Measurements from ENCODE around the gene SNTG2. TPM values are rescaled to one million over a fixed set of nuclear protein-coding genes. Genes with fewer than 3 reads are reported as not detected.

Gene SNTG2
- total RNA-seq, 4 donors from 2014 or later = 3.3 to 7.4 (median 4.5) TPM

DNA sequence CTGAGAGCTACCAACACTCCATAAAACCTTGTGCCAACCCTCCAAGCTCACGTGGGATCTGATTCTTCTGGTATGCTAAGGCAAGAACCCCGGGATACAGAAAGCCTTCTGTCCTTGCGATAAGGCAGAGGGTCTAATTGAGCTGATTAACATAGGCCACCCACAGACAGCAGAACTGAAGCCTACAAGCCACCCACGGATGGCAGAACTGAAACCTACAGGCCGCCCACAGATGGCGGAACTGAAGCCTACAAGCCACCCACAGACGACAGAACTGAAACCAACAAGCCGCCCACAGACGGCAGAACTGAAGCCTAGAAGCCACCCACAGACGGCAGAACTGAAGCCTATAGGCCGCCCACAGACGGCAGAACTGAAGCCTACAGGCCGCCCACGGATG, 216.3 kb downstream of the SNTG2 start:
- Histone ChIP-seq H3K4me3 (no peak overlapping the region), H3K27ac (replicated peaks in 1 of 4) (no peak overlapping the region), H3K4me1 (no peaks in the 10 kb centered on the region), H3K9me3 (no peaks in the 10 kb centered on the region), H3K36me3 (no peaks in the 10 kb centered on the region), H3K27me3 (no peaks in the 10 kb centered on the region)
- 93% methylated on average over 12 of the region's 14 CpGs for WGBS
- no peak for DNase-seq (ENCODE audit: extremely low spot score)
- TF ChIP-seq, protein P1, sequence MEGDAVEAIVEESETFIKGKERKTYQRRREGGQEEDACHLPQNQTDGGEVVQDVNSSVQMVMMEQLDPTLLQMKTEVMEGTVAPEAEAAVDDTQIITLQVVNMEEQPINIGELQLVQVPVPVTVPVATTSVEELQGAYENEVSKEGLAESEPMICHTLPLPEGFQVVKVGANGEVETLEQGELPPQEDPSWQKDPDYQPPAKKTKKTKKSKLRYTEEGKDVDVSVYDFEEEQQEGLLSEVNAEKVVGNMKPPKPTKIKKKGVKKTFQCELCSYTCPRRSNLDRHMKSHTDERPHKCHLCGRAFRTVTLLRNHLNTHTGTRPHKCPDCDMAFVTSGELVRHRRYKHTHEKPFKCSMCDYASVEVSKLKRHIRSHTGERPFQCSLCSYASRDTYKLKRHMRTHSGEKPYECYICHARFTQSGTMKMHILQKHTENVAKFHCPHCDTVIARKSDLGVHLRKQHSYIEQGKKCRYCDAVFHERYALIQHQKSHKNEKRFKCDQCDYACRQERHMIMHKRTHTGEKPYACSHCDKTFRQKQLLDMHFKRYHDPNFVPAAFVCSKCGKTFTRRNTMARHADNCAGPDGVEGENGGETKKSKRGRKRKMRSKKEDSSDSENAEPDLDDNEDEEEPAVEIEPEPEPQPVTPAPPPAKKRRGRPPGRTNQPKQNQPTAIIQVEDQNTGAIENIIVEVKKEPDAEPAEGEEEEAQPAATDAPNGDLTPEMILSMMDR (IDR thresholded peaks at IDR 0.05) = no peak
- TF ChIP-seq EP300 (IDR thresholded peaks at IDR 0.05) (no peak), POLR2AphosphoS5 (IDR thresholded peaks at IDR 0.05) (no peak), POLR2A (IDR thresholded peaks at IDR 0.05; ENCODE audit: low read depth) (no peak)
- intact Hi-C loops (cut with DNase I) = no loop called here

DNA sequence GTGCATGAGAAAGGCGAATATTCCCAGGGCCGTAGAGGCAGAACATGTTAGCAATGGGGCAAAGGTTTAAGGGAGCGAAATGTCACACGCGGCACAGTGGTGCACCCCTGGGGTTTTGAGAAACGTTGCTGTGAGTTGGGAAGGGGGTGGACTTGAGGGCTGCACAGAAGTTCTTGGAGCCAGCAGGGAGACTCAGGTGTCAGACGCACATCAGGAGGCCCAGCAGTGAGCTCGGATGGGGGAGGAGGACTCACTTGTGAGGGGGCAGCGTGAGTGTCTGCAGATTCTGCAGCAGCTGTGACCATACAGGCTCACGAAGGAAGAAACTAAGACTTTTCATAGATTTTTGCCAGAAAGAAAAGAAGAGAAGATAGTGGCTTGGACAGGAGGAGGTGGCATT, 218.2 kb downstream of the SNTG2 start:
- intact Hi-C loops (cut with DNase I) = no loop called here
- H3K36me3 ChIP-seq = no peaks in the 10 kb centered on the region
- H3K4me1 ChIP-seq = no peaks in the 10 kb centered on the region
- no peak overlapping the region for H3K4me3 ChIP-seq
- WGBS = 81% methylated on average over 10 of the region's 10 CpGs
- TF ChIP-seq POLR2A (IDR thresholded peaks at IDR 0.05; ENCODE audit: low read depth) (no peak), EP300 (IDR thresholded peaks at IDR 0.05) (no peak), POLR2AphosphoS5 (IDR thresholded peaks at IDR 0.05) (no peak)
- TF ChIP-seq, protein P1 (IDR thresholded peaks at IDR 0.05) = no peak
- H3K27me3 ChIP-seq = no peaks in the 10 kb centered on the region
- peaks cover 0 to 6% (median 0%) of the 10 kb centered on the region in 4 donors for H3K9me3 ChIP-seq
- DNase-seq (ENCODE audit: extremely low spot score) = peak; percentile 82
- no peak overlapping the region for H3K27ac ChIP-seq (replicated peaks in 1 of 4)

DNA sequence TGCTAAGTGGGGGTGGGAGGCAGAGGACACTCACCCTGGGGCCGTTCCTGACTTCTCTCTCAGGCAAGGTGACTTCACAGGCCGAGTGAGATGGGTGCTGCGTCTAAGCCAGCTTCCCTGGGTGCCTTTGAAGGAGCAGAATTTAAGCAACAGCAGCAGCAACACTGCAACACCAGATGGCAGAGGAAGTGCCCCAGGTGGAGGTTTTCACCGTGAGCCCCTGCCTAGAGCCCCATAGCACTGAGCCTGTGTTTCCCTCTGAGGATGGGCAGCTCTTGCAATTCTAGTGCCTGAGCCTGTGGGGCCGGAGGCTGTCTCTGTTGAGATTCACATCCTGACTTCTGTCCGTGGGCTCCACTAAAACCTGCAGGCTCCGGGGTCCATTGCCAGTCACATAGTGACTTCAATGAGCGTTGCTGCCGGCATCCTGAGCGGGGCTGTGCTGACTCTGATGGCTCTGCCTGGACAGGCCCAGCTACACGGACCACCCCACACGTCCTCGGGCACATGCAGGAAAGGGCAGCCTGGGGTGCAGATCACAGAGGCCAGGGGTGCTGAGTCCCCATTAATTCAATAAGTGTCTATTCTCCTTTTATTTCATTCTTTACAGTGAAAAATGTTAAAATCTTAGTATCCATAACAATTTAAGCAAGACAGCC, 218.8 kb downstream of the SNTG2 start:
- peaks cover 0 to 9% (median 0%) of the 10 kb centered on the region in 4 donors for H3K9me3 ChIP-seq
- WGBS = 61% methylated on average over 12 of the region's 13 CpGs
- DNase-seq (ENCODE audit: extremely low spot score) = no peak
- no peaks in the 10 kb centered on the region for H3K36me3 ChIP-seq
- H3K27me3 ChIP-seq = no peaks in the 10 kb centered on the region
- intact Hi-C loops (cut with DNase I) = no loop called here
- no peaks in the 10 kb centered on the region for H3K4me1 ChIP-seq
- peak overlapping the region in 2 of 4 donors; percentile 1 to 31 for H3K27ac ChIP-seq (replicated peaks in 1 of 4)
- TF ChIP-seq EP300 (IDR thresholded peaks at IDR 0.05) = no peak
- TF ChIP-seq POLR2A (IDR thresholded peaks at IDR 0.05; ENCODE audit: low read depth) = no peak
- no peak for TF ChIP-seq POLR2AphosphoS5 (IDR thresholded peaks at IDR 0.05)
- TF ChIP-seq, protein P1 (IDR thresholded peaks at IDR 0.05) = no peak
- no peak overlapping the region for H3K4me3 ChIP-seq

DNA sequence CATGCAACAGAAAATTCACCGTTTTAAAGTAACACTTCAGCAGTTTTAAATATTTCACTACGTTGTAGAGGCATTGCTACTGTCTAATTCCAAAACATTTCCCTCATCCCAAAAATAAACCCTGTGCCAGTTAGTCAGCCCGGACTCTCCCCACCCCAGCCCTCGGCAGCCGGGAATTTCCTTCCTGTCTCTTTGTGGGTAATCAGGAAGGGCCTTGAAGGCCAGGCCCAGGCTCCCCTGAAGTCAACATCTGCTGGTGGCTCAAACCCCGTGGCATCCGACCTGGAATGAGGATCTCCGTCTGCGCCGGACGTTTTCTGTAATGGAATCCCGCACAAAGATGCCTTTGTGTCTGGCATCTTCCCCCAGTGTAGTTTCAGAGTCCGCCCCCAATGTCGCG, 219.6 kb downstream of the SNTG2 start:
- H3K27ac ChIP-seq (replicated peaks in 1 of 4) = peak overlapping the region in 1 of 4 donors; percentile 1
- DNase-seq (ENCODE audit: extremely low spot score) = peak; percentile 91
- H3K27me3 ChIP-seq = no peaks in the 10 kb centered on the region
- no peak overlapping the region for H3K4me3 ChIP-seq
- TF ChIP-seq EP300 (IDR thresholded peaks at IDR 0.05) (no peak), POLR2A (IDR thresholded peaks at IDR 0.05; ENCODE audit: low read depth) (no peak), POLR2AphosphoS5 (IDR thresholded peaks at IDR 0.05) (peak in 1 of 2 donors; percentile 10)
- TF ChIP-seq, protein P1 (IDR thresholded peaks at IDR 0.05) = no peak
- intact Hi-C loops (cut with DNase I) = no loop called here
- WGBS = 79% methylated on average over 14 of the region's 15 CpGs
- H3K9me3 ChIP-seq = peaks cover 0 to 9% (median 0%) of the 10 kb centered on the region in 4 donors
- H3K36me3 ChIP-seq = no peaks in the 10 kb centered on the region
- H3K4me1 ChIP-seq = no peaks in the 10 kb centered on the region

DNA sequence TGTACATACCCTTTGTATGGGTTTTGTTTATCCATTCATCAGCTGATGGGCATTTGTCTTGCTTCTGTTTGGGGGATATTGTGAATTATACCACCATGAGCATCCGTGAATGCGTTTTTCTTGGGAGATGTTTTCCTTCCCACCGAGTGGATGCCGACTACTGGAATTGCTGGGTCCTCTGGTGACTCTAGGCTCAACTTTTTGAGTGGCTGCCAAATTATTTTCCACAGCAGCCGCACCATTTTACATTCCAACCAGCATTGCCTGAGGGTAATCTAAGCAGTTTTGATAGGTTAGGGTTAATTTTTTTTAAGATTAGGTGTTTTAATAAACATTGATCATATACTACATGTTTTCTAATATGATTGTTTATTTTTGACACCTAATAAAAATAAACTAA, 220.1 kb downstream of the SNTG2 start:
- Histone ChIP-seq H3K27ac (replicated peaks in 1 of 4) (no peak overlapping the region), H3K4me3 (no peak overlapping the region), H3K27me3 (no peaks in the 10 kb centered on the region), H3K4me1 (no peaks in the 10 kb centered on the region), H3K36me3 (no peaks in the 10 kb centered on the region), H3K9me3 (peaks cover 0 to 9% (median 0%) of the 10 kb centered on the region in 4 donors)
- TF ChIP-seq POLR2AphosphoS5 (IDR thresholded peaks at IDR 0.05) (no peak), POLR2A (IDR thresholded peaks at IDR 0.05; ENCODE audit: low read depth) (no peak), EP300 (IDR thresholded peaks at IDR 0.05) (no peak)
- TF ChIP-seq, protein P1 (IDR thresholded peaks at IDR 0.05) = no peak
- no peak for DNase-seq (ENCODE audit: extremely low spot score)
- 66% methylated on average over 5 of the region's 5 CpGs for WGBS
- intact Hi-C loops (cut with DNase I) = no loop called here

Measured in esophagus muscularis mucosa (tissue), 4 donors.